Hepatic stellate cell (primary cell): ENCODE results near the gene CTPS1.

Experiments
- DNase-seq: peaks from one replicate; pipeline ENCODE4 v3.0.0; 2011; ENCODE audit warnings: low spot score

Gene CTPS1, protein sequence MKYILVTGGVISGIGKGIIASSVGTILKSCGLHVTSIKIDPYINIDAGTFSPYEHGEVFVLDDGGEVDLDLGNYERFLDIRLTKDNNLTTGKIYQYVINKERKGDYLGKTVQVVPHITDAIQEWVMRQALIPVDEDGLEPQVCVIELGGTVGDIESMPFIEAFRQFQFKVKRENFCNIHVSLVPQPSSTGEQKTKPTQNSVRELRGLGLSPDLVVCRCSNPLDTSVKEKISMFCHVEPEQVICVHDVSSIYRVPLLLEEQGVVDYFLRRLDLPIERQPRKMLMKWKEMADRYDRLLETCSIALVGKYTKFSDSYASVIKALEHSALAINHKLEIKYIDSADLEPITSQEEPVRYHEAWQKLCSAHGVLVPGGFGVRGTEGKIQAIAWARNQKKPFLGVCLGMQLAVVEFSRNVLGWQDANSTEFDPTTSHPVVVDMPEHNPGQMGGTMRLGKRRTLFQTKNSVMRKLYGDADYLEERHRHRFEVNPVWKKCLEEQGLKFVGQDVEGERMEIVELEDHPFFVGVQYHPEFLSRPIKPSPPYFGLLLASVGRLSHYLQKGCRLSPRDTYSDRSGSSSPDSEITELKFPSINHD

GRCh38 chr1:40979241-40980067, at the start of gene CTPS1:
TSS of gene CTPS1 (plus strand) at chr1:40979696. CDS start at chr1:40983291, 3,595 bp downstream.
- DNase-seq, result peak; percentile 98

DNA sequence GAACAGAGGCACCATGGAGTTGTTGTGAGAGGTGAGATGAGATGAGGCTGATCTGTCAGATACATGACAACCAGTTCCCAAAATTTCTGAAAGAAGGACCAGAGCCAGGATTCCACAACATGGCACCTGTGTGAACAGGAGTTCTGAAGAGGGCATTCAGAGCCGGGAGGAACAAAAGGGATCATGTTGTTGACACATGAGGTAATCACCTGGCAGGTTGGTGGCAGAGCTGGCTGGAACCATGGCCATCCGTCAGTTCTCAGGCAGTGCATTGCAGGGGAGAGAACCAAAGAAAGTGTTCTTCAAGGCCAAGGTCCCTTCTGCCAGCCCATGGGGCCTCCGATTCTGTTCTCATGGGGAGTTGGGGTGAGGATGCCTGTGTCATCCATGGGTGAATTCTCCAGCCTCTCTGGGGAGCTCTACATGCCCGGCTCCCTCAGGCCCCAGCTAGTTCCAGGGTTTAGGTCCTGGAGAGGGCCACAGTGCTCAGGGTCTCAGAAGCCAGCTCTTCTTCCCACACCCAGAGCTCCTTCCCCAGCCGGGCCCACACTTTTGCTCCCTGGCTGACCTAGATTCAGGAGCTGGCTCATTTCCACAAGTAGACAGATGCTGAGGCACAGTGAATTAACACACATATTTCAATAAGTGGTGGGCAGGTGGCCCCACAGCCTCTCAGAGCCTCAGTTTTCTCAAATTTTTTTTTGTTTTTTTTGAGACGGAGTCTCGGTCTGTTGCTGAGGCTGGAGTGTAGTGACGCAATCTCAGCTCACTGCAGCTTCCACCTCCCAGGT, 49.1 kb upstream of the CTPS1 start:
- no peak for DNase-seq

DNA sequence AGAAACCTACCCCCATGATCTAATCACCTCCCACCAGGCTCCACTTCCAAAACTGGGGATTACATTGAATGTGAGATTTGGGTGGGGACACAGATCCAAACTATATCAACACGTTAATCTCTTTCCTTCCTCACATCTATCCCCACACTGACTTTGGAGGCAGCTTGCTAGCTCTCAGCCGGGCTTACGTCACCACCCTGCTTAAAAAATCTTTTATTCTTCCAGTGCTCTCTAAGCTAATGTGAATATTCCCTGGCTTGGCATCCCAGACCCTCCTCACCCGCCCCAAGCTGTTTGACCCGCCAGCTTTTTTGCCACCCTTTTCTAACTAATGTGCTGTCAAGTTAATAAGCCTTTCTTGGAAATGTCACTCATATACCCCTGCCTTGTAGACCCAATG, 47.9 kb upstream of the CTPS1 start:
- DNase-seq, result no peak

- DNase-seq, result no peak
Observed at GRCh38 chr1:40932006-40932405, 47.5 kb upstream of the CTPS1 start.

DNA sequence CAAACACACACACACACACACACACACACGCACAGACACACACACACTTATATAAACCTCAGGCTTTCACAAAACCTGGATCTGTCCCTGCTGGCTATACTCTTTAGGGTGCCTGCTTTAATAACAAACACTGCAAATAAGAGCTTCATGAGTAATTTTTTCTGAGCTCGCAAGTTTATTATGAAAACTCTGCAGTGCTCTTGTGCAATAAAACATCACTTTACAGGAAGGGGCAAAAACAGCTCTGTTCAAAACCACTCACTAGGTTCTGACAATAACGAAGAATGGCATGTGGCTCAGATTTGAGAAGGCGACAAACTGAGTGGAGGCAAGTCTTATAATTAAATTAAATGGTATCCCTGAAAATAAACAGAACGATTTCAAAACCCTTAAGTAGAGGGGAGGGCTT, 42.6 kb upstream of the CTPS1 start:
- peak; percentile 28 for DNase-seq

- no peak for DNase-seq
Observed at GRCh38 chr1:40938393-40938792, 41.1 kb upstream of the CTPS1 start.

DNA sequence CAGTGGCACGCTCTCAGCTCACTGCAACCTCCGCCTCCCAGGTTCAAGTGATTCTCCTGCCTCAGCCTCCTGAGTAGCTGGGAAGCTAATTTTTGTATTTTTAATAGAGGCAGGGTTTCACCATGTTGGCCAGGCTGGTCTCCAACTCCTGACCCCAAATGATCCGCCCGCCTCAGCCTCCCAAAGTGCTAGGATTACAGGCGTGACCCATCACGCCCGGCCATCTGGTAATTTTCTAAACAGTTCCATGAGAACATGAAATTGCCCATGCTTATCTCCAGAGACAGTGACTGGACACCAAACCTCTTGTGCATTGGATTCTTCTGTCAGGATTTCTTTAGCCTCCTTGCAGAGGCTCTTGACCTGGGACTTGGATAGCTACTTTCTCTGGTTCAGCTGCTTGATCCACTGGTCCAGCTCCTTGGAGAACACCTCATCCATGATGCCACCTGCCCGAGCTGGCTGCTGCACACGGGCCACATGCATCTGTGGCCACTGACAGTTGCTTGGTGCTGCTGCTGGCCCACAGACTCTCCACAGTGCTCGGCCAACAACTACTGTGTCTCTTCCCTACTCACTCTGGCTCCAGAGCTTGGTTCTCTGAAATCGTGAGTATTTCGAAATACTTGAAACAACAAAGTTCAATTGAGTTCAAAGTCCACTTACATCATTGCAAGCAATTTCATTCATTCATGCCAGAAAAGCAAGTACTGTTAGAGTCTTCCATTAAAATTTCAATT, 40.0 kb upstream of the CTPS1 start:
- no peak for DNase-seq

GRCh38 chr1:40944326-40944725, 35.2 kb upstream of the CTPS1 start:
- DNase-seq, result peak; percentile 74

- DNase-seq, result no peak
Observed at GRCh38 chr1:40944841-40945430, 34.6 kb upstream of the CTPS1 start.

GRCh38 chr1:40945491-40945973, 34.0 kb upstream of the CTPS1 start:
- DNase-seq, result no peak

DNA sequence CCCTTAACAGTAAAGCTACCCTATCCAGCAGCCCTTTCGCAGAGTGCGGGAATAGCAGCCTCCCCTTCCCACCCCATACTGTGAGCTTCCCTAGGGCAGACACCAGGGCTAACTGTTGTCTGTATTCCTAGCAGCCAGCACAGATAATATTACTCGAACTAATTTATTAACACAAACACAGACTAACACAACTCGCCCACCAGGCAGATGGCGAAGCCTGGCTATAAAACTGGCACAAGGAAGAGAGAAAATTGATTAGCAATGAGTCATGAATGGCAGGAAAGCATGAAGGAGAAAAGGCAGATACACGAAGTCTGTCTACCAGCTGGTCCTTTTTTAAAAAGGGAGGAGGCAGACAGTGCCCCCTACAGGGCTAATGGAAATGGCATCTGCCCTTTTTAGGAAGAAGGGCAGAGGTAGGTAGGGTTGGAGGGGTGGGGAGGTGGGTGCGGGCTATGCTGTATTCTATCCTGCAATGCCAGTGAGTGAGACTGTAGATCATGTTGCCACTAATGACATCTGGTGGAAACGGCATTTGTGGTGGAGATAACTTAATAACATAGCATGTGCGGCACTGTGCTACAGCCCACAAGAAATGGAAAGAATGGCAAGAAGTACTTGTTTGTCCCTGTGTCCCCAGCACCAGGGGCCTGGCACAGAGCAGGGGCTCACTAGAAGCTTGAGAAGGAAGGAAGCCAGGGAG, 30.6 kb upstream of the CTPS1 start:
- peak; percentile 58 for DNase-seq

GRCh38 chr1:40949563-40949962, 29.9 kb upstream of the CTPS1 start:
- no peak for DNase-seq

DNA sequence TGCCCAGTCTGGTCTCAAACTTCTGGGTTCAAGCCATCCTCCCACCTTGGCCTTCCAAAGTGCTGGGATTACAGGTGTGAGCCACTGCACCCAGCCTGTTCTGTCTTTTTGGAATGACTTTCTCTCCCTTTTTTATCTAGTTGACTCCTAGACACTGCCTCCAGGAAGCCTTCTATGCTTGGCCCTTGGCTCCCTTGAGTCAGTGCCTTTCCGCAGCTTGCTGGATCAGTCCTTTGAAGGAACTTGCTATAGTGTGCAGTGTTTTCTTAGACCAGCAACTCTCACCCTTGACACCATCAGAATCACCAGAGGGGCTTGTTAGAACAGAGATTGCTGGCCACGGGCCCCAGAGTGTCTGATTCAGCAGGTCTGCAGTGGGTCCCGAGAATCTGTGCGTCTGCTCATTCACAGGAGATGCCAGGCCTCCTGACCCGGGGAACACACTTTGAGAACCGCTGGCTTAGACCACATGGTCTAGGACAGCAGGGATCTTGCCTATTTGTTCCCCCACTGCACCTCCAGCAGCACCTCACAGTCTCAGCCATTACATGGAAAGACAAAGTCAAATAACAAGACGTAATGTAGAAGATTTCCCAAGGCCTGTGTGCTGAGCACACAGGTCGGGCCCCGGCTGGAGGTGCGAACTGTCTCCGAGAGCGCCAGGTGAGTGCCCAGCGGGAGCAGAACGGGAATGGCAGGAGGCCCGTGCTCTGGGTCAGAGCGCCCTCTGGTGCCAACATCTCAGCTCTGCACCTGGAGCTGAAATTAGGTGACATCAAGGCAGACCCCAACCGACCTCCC, 27.4 kb upstream of the CTPS1 start:
- peak; percentile 69 for DNase-seq

DNA sequence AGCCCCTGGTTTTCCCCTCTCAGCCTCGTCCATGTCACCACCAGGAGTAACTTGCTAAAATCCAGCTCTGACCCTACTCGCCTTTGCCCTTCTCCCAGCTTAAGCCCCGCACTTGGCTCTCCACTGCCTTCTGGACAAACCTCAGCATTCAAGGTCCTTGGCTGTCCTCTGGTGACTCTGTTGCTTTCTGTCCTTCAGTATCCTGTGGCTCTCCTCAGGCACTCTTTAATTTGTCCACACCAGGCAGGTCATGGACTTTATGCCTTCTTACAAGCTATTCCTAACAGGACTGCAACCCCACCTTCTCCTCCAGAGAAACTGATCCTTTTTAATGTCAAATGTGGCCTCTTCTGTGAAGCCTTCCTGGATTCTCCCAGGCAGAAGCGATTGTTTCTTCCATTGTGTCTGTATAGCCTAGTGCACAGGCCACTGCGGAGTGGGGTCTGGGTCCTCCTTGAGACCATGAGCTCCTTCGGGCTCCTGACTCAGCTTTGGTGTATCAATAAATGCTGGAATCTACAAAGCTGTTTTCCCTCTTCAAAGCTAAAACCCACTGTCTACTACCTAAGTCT, 26.7 kb upstream of the CTPS1 start:
- no peak for DNase-seq

DNA sequence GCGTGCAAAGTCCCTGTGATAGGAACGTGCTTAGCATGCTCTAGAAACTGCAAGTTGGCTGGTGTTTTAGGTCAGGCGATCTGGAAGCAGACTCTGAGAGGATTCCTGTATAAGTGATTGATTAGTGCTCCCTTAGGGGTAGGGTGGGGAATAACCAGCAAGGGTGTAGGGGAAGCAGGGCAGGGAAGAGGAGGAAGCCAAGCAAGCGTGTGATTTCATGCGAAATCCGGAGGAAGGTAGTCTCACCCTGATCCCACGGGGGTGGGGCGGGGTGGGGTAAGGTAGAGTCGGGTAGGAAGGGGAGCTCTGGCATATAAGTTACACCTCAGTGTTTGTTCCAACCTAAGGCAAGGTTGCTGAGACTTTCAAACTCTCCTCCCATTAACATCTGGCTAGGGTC, 24.9 kb upstream of the CTPS1 start:
- no peak for DNase-seq

- no peak for DNase-seq
Observed at GRCh38 chr1:40955266-40955665, 24.2 kb upstream of the CTPS1 start.

DNA sequence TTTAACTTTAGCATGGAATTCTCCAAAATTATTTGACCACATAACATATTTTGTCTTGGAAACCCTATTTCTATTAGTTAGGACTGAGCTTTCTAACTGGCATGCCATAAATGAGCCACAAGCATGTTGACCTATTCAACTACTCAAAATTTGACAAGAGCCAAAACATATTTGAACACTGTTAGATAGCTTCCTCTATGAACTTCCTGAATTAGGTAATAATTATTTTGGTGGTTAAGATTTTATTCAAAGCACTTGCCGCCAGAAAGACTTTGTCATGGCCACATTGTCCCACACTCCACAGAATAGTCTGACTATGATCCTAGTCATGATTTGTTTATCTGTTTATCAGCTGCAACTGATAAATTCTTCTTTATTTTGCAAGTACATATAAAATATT, 23.1 kb upstream of the CTPS1 start:
- no peak for DNase-seq

DNA sequence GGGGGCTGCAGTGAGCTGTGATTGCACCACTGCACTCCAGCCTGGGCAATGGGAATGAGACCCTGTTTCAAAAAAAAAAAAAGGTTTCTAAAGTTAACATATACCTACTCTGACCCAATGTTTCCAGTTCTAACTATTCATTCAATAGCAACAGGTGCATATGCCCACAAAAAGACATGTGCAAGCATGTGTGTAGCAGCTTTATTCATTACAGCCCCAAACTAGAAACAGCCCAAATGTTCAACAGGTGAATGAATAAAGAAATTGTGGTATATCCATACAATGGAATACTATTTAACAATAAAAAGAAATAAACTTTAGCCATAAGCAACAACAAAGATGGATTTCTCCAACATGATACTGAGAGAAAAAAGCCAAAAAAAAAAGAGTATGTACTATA, 21.3 kb upstream of the CTPS1 start:
- DNase-seq, result no peak

- no peak for DNase-seq
Observed at GRCh38 chr1:40965531-40965930, 14.0 kb upstream of the CTPS1 start.
